Measurements from ENCODE around the gene PFN1. TPM values are rescaled to one million over a fixed set of nuclear protein-coding genes. Genes with fewer than 3 reads are reported as not detected.
"Not testable (repeated sequence)": the region's sequence is repeated elsewhere in the genome, so short reads cannot be mapped to it uniquely, and the experiment has no call there.

Gene PFN1
- total RNA-seq, 2 donors from 2014 or later, result 880 to 935 TPM

GRCh38 chr17:4928881-4929280, 19.4 kb downstream of the PFN1 start:
- no peak overlapping the region for H3K4me3 ChIP-seq (ENCODE audit: low read length)
- Mint-ChIP-seq H3K4me1 (peaks cover 8% of the 10 kb centered on the region), H3K27ac (no peak overlapping the region), H3K36me3 (ENCODE audit: low read depth) (peaks cover 10% of the 10 kb centered on the region), H3K4me3 (no peak overlapping the region), H3K9me3 (no peaks in the 10 kb centered on the region), H3K27me3 (ENCODE audit: insufficient read depth) (no peaks in the 10 kb centered on the region)
- no peak overlapping the region for H3K9ac ChIP-seq (ENCODE audit: extremely low read depth, low read length, poor library complexity, severe bottlenecking)
- H3K4me1 ChIP-seq (ENCODE audit: control insufficient read depth, insufficient read depth, low read length), result no peaks in the 10 kb centered on the region
- WGBS, 2 experiments (ENCODE audit: insufficient coverage in 1 of 2, insufficient read length in 1 of 2), result 96% methylated on average over 12 to 18 of the region's 18 CpGs
- TF ChIP-seq CTCF (conservative IDR thresholded peaks at IDR 0.05), result no peak
- peaks cover 3% of the 10 kb centered on the region for H3K36me3 ChIP-seq (ENCODE audit: control insufficient read depth, insufficient read depth, low read length)
- DNase-seq, result no peak
- no peaks in the 10 kb centered on the region for H3K27me3 ChIP-seq (ENCODE audit: control insufficient read depth, insufficient read depth, low read length, poor library complexity, severe bottlenecking)
- no peaks in the 10 kb centered on the region for H3K9me3 ChIP-seq (ENCODE audit: control insufficient read depth, low read length)
- no peak overlapping the region for H3K27ac ChIP-seq (ENCODE audit: low read depth, low read length)

- H3K4me1 ChIP-seq (ENCODE audit: control insufficient read depth, insufficient read depth, low read length); H3K4me1 Mint-ChIP-seq; DNase-seq; H3K9me3 Mint-ChIP-seq; H3K4me3 ChIP-seq (ENCODE audit: low read length); H3K27ac ChIP-seq (ENCODE audit: low read depth, low read length); H3K27me3 ChIP-seq (ENCODE audit: control insufficient read depth, insufficient read depth, low read length, poor library complexity, severe bottlenecking); H3K27ac Mint-ChIP-seq; H3K9ac ChIP-seq (ENCODE audit: extremely low read depth, low read length, poor library complexity, severe bottlenecking); H3K9me3 ChIP-seq (ENCODE audit: control insufficient read depth, low read length); H3K36me3 ChIP-seq (ENCODE audit: control insufficient read depth, insufficient read depth, low read length); H3K27me3 Mint-ChIP-seq (ENCODE audit: insufficient read depth); H3K4me3 Mint-ChIP-seq: not testable (repeated sequence)
- 92 to 96% methylated on average over 14 to 24 of the region's 24 CpGs for WGBS, 2 experiments (ENCODE audit: insufficient coverage in 1 of 2, insufficient read length in 1 of 2)
- H3K36me3 Mint-ChIP-seq (ENCODE audit: low read depth), result peaks cover 10% of the 10 kb centered on the region
Observed at GRCh38 chr17:4926577-4927335, 21.6 kb downstream of the PFN1 start.

GRCh38 chr17:4921320-4921719, 27.0 kb downstream of the PFN1 start:
- no peaks in the 10 kb centered on the region for H3K9me3 ChIP-seq (ENCODE audit: control insufficient read depth, low read length)
- DNase-seq, result no peak
- no peak overlapping the region for H3K9ac ChIP-seq (ENCODE audit: extremely low read depth, low read length, poor library complexity, severe bottlenecking)
- no peak overlapping the region for H3K4me3 ChIP-seq (ENCODE audit: low read length)
- Mint-ChIP-seq H3K27me3 (ENCODE audit: insufficient read depth) (no peaks in the 10 kb centered on the region), H3K9me3 (no peaks in the 10 kb centered on the region), H3K27ac (no peak overlapping the region), H3K4me3 (no peak overlapping the region), H3K4me1 (peaks cover 4% of the 10 kb centered on the region), H3K36me3 (ENCODE audit: low read depth) (no peaks in the 10 kb centered on the region)
- H3K27me3 ChIP-seq (ENCODE audit: control insufficient read depth, insufficient read depth, low read length, poor library complexity, severe bottlenecking), result no peaks in the 10 kb centered on the region
- WGBS, 2 experiments (ENCODE audit: insufficient coverage in 1 of 2, insufficient read length in 1 of 2), result 92 to 96% methylated on average over 2 to 3 of the region's 4 CpGs
- H3K27ac ChIP-seq (ENCODE audit: low read depth, low read length), result no peak overlapping the region
- no peaks in the 10 kb centered on the region for H3K36me3 ChIP-seq (ENCODE audit: control insufficient read depth, insufficient read depth, low read length)
- no peak for TF ChIP-seq CTCF (conservative IDR thresholded peaks at IDR 0.05)
- peaks cover 6% of the 10 kb centered on the region for H3K4me1 ChIP-seq (ENCODE audit: control insufficient read depth, insufficient read depth, low read length)
